Measurements from ENCODE around the gene SLC35F4. TPM values are rescaled to one million over a fixed set of nuclear protein-coding genes. Genes with fewer than 3 reads are reported as not detected.

Gene SLC35F4
- total and polyA plus RNA-seq, 2 of the 8 experiments (the other 6 are each of a cell fraction or from before 2014, with no cell fraction given): not detected

- Histone ChIP-seq H3K79me1 (ENCODE audit: low read depth, low read length) (no peaks in the 10 kb centered on the region), H2BK20ac (ENCODE audit: low read length) (no peak overlapping the region), H3K4me2 (ENCODE audit: insufficient read depth in 1 of 2, low read depth in 2 of 2, low read length in 2 of 2) (no peak overlapping the region), H2AFZ (ENCODE audit: low read length) (no peak overlapping the region), H3K9me3 (ENCODE audit: insufficient read depth in 2 of 2, low read depth in 1 of 2, low read length in 1 of 2) (no peaks in the 10 kb centered on the region), H4K8ac (ENCODE audit: extremely low read depth, insufficient read depth, low read length) (no peak overlapping the region), H3K4ac (replicated peaks; ENCODE audit: insufficient read length, low read depth, low read length) (no peak overlapping the region), H4K5ac (ENCODE audit: insufficient read length, low read depth, low read length) (no peak overlapping the region), H3K56ac (replicated peaks; ENCODE audit: insufficient read length, low read depth, low read length) (no peak overlapping the region), H3K23ac (ENCODE audit: insufficient read length) (no peak overlapping the region), H2BK5ac (ENCODE audit: low read depth, low read length) (no peak overlapping the region), H3K14ac (ENCODE audit: insufficient read length) (no peak overlapping the region), H3K36me3 (ENCODE audit: control insufficient read depth in 2 of 4, insufficient read depth in 4 of 4, low read length in 3 of 4) (no peaks in the 10 kb centered on the region), H3K4me3 (ENCODE audit: extremely low read depth in 1 of 4, insufficient read depth in 2 of 4, low read depth in 3 of 4, low read length in 4 of 4) (no peak overlapping the region), H3K23me2 (ENCODE audit: low read depth, low read length) (no peaks in the 10 kb centered on the region), H3K4me1 (replicated peaks in 1 of 4; ENCODE audit: control insufficient read depth in 3 of 4, insufficient read depth in 4 of 4, low read length in 3 of 4) (no peaks in the 10 kb centered on the region), H4K91ac (replicated peaks; ENCODE audit: insufficient read length, low read length) (no peak overlapping the region), H3K18ac (ENCODE audit: extremely low read depth, low read length) (no peak overlapping the region), H2BK12ac (ENCODE audit: low read depth, low read length) (no peak overlapping the region), H3K79me2 (ENCODE audit: control insufficient read depth in 1 of 2, insufficient read depth in 2 of 2, low read length in 2 of 2) (no peaks in the 10 kb centered on the region), H2BK15ac (ENCODE audit: low read length) (no peak overlapping the region), H3K9ac (replicated peaks in 1 of 4; ENCODE audit: extremely low read depth in 1 of 4, low read depth in 3 of 4, low read length in 3 of 4) (no peak overlapping the region), H2AK5ac (ENCODE audit: low read depth, low read length) (no peak overlapping the region), H3K27me3 (replicated peaks in 1 of 4; ENCODE audit: control insufficient read depth in 3 of 4, extremely low read depth in 1 of 4, insufficient read depth in 3 of 4, low read length in 3 of 4) (peaks cover 0 to 1% (median 0%) of the 10 kb centered on the region in 4 experiments; a peak in 1 of 7 replicates), H2BK120ac (replicated peaks; ENCODE audit: low read depth, low read length) (no peak overlapping the region), H3K27ac (ENCODE audit: low read depth, low read length) (no peak overlapping the region), H4K20me1 (replicated peaks in 1 of 2; ENCODE audit: control insufficient read depth in 1 of 2, insufficient read depth in 2 of 2, low read length in 2 of 2) (no peaks in the 10 kb centered on the region)
- 85% methylated on average over 2 of the region's 2 CpGs; no CpG with 5 or more reads in 1 of the 2 experiments for WGBS, 2 experiments (ENCODE audit: extremely low coverage in 1 of 2, insufficient coverage in 1 of 2, insufficient read length in 1 of 2, insufficient replicate concordance in 2 of 2, low coverage in 1 of 2, low lambda C conversion rate in 2 of 2, missing lambda C conversion rate in 1 of 2)
- no peak for FAIRE-seq
- DNase-seq (ENCODE audit: low read depth in 1 of 2, low spot score in 2 of 2): no peak
- ChIA-PET POLR2A (ENCODE audit: partially characterized antibody) (no interaction called here), CTCF (ENCODE audit: partially characterized antibody) (interaction anchor here (1.5 kb wide), 1 partner anchor 20 kb away, joined by 5 read pairs; no protein-coding TSS in a partner anchor)
- TF ChIP-seq POLR2A (IDR thresholded peaks at IDR 0.05; ENCODE audit: control extremely low read depth in 1 of 2, low read depth in 2 of 2, low read length in 2 of 2): no peak
These were observed 318.8 kb downstream of the SLC35F4 start for GRCh38 chr14:57547131-57547530.
